ENCODE results near the gene FAM110D.

DNA sequence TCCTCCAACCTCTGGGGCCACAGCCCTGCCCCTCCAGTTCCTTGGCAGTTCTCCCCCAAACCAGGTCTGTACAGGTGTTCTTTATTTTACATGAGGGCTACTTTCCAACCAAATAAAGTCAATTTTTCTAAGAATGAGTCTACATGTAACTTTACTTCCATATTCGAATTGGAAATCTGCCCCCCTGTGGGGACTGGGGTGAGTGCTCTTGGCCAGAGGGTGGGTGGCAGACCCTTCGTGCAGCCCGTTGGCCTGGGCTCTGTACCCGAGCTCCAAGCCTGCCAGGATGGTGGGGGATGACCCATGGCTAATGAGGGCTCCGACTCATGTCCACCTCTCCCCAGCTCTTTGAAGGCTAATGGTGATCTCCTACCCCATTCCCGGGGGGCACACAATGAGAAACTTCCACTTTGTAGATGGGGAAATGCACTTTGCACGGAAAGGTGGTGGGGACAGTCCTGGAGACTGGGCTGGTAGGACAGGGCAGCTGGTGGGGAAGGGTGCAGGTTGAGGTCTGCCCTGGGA is 30.9 kb downstream of the FAM110D start:
- TF ChIP-seq, protein P1, sequence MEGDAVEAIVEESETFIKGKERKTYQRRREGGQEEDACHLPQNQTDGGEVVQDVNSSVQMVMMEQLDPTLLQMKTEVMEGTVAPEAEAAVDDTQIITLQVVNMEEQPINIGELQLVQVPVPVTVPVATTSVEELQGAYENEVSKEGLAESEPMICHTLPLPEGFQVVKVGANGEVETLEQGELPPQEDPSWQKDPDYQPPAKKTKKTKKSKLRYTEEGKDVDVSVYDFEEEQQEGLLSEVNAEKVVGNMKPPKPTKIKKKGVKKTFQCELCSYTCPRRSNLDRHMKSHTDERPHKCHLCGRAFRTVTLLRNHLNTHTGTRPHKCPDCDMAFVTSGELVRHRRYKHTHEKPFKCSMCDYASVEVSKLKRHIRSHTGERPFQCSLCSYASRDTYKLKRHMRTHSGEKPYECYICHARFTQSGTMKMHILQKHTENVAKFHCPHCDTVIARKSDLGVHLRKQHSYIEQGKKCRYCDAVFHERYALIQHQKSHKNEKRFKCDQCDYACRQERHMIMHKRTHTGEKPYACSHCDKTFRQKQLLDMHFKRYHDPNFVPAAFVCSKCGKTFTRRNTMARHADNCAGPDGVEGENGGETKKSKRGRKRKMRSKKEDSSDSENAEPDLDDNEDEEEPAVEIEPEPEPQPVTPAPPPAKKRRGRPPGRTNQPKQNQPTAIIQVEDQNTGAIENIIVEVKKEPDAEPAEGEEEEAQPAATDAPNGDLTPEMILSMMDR (IDR thresholded peaks at IDR 0.05; ENCODE audit: poor library complexity) = no peak
- no peak for TF ChIP-seq EZH2phosphoT487 (IDR thresholded peaks at IDR 0.05; ENCODE audit: low read depth, severe bottlenecking, unreplicated experiment)
- TF ChIP-seq EZH2 (IDR thresholded peaks at IDR 0.05; ENCODE audit: borderline replicate concordance) = no peak
